ENCODE measurements around the gene DCP1A. TPM values are rescaled to one million over a fixed set of nuclear protein-coding genes. Genes with fewer than 3 reads are reported as not detected.
"Not testable (repeated sequence)": the region's sequence is repeated elsewhere in the genome, so short reads cannot be mapped to it uniquely, and the experiment has no call there.

The DCP1A gene
- polyA plus RNA-seq, 1 experiment, result 34.0 TPM

DNA sequence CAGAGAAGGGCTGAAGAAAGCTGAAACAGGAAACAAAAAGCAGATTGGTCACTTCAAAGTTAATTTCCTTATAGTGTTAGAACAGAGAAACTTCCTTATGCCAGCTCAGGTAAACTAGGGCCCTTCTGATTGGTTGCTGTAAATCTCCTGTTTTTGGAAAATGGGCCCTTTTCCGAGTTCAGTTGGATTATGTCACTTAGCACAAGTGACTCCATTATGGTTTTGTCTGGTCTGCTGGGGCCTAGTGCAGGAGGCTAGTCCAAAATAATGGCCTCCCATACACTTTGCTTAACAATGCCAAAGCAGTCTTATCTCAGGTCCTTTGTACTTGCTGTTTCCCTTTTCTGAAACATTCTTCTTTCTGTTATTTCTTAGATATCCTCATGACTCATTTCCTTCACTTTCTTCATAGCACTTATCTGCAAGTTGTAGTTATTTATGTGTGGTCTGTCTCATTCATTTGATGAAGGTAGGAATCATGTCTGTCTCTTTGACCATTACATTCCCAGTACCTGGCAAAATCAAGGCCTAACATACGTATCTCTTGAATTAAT lies 7.7 kb upstream of the DCP1A start:
- Histone ChIP-seq H3K36me3 (ENCODE audit: control insufficient read depth, insufficient read depth, low read length) (no peaks in the 10 kb centered on the region), H3K4me3 (ENCODE audit: low read depth, low read length) (no peak overlapping the region), H3K27me3 (ENCODE audit: control insufficient read depth, insufficient read depth, low read length) (no peaks in the 10 kb centered on the region)
- TF ChIP-seq, protein P1, sequence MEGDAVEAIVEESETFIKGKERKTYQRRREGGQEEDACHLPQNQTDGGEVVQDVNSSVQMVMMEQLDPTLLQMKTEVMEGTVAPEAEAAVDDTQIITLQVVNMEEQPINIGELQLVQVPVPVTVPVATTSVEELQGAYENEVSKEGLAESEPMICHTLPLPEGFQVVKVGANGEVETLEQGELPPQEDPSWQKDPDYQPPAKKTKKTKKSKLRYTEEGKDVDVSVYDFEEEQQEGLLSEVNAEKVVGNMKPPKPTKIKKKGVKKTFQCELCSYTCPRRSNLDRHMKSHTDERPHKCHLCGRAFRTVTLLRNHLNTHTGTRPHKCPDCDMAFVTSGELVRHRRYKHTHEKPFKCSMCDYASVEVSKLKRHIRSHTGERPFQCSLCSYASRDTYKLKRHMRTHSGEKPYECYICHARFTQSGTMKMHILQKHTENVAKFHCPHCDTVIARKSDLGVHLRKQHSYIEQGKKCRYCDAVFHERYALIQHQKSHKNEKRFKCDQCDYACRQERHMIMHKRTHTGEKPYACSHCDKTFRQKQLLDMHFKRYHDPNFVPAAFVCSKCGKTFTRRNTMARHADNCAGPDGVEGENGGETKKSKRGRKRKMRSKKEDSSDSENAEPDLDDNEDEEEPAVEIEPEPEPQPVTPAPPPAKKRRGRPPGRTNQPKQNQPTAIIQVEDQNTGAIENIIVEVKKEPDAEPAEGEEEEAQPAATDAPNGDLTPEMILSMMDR (IDR thresholded peaks at IDR 0.05; ENCODE audit: insufficient read depth, low read depth, low read length), result no peak
- no peak for DNase-seq (ENCODE audit: low read depth)
- ChIA-PET CTCF (no interaction called here), POLR2A (no interaction called here)

DNA sequence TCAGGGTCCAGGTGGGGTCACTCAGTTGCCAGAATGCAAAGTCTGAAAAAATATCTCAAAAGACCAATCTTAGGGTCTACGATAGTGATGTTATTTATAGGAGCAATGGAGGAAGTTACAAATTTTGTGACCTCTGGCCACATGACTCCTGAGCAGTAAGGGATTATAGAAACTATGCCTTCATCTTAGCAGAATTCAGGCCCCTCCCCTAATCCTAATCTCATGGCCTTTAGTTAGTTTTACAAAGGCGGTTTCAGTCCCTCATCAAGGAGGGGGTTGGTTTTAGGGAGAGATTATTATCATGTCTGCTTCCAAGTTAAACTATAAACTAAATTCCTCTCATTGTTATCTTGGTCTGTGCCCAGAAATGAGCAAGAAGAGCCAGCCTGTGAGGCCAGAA lies 5.9 kb upstream of the DCP1A start:
- CTCF ChIA-PET, result no interaction called here
- DNase-seq (ENCODE audit: low read depth), result no peak
- no peak overlapping the region for H3K4me3 ChIP-seq (ENCODE audit: low read depth, low read length)
- H3K27me3 ChIP-seq (ENCODE audit: control insufficient read depth, insufficient read depth, low read length), result no peaks in the 10 kb centered on the region
- TF ChIP-seq, protein P1 (IDR thresholded peaks at IDR 0.05; ENCODE audit: insufficient read depth, low read depth, low read length), result no peak
- no peaks in the 10 kb centered on the region for H3K36me3 ChIP-seq (ENCODE audit: control insufficient read depth, insufficient read depth, low read length)
- POLR2A ChIA-PET, result no interaction called here

DNA sequence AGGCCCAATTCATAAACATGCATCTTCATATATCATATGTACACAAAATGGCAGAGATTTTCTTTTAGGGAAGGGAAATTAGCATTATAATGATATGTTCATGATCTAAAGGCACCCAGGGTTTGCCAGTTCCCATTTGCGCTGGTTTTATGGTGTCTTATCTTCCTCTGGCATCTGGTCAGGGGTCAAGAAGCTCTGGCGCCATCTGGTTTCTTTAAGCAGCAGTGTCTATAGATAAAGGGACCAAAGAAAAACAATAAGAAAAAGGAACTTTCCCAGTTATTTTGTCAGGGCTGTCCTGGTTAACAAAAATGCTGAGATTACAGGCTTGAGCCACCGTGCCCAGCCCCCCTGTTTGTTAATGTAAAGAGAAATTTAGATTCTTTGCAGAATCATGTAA lies 3.3 kb upstream of the DCP1A start:
- TF ChIP-seq, protein P1 (IDR thresholded peaks at IDR 0.05; ENCODE audit: insufficient read depth, low read depth, low read length), result peak; percentile 40; the same call in 1 of the 2 replicates
- no peak overlapping the region for H3K4me3 ChIP-seq (ENCODE audit: low read depth, low read length)
- POLR2A ChIA-PET, result no interaction called here
- no peak for DNase-seq (ENCODE audit: low read depth)
- no peaks in the 10 kb centered on the region for H3K36me3 ChIP-seq (ENCODE audit: control insufficient read depth, insufficient read depth, low read length)
- H3K27me3 ChIP-seq (ENCODE audit: control insufficient read depth, insufficient read depth, low read length), result no peaks in the 10 kb centered on the region
- CTCF ChIA-PET, result interaction anchor here (1.1 to 3.0 kb wide), 2 partner anchors 51 to 131 kb away, joined by 3 to 8 read pairs; no protein-coding TSS in a partner anchor

DNA sequence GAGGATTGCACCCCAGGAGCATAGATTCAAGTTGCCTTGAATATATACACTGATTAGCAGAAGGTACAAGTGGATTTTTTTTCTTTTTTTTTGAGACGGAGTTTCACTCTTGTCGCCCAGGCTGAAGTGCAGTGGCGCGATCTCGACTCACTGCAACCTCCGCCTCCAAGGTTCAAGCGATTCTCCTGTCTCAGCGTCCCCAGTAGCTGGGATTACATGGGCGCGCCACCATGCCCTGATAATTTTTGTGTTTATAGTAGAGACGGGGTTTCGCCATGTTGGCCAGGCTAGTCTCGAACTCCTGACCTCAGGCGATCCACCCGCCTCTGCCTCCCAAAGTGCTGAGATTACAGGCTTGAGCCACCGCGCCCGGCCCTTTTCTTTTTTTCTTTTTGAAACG lies 775 bp upstream of the DCP1A start:
- peak overlapping the region; percentile 94 for H3K4me3 ChIP-seq (ENCODE audit: low read depth, low read length)
- POLR2A ChIA-PET, result interaction anchor here (0.6 kb wide), 1 partner anchor 128 kb away, joined by 4 read pairs; no protein-coding TSS in a partner anchor
- CTCF ChIA-PET, result interaction anchor here (0.7 to 3.0 kb wide), 2 partner anchors 31 to 128 kb away, joined by 3 to 8 read pairs; no protein-coding TSS in a partner anchor
- DNase-seq (ENCODE audit: low read depth); H3K36me3 ChIP-seq (ENCODE audit: control insufficient read depth, insufficient read depth, low read length); H3K27me3 ChIP-seq (ENCODE audit: control insufficient read depth, insufficient read depth, low read length): not testable (repeated sequence)

DNA sequence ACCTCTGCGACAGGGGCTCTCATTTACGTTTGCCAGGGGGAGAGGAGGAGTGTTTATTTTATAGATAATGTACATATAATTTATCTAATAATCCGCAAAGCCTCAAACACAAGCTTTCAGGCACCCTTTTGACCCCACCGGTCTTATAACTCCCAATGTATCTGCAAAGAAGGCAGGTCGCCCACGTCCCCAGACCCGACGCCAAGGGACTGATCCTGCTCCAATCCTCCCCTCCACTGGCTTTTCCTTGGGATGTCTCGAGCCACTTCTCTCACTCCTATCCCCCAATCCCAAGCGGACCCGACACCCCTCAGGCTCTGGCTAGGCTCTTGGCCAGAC lies 452 bp downstream of the DCP1A start:
- Histone ChIP-seq H3K36me3 (ENCODE audit: control insufficient read depth, insufficient read depth, low read length) (peaks cover 1% of the 10 kb centered on the region), H3K4me3 (ENCODE audit: low read depth, low read length) (peak overlapping the region; percentile 94), H3K27me3 (ENCODE audit: control insufficient read depth, insufficient read depth, low read length) (no peaks in the 10 kb centered on the region)
- no peak for DNase-seq (ENCODE audit: low read depth)
- ChIA-PET CTCF (interaction anchor here (2.3 kb wide), 1 partner anchor 48 kb away, joined by 7 read pairs; no protein-coding TSS in a partner anchor), POLR2A (no interaction called here)
- TF ChIP-seq, protein P1 (IDR thresholded peaks at IDR 0.05; ENCODE audit: insufficient read depth, low read depth, low read length), result no peak

DNA sequence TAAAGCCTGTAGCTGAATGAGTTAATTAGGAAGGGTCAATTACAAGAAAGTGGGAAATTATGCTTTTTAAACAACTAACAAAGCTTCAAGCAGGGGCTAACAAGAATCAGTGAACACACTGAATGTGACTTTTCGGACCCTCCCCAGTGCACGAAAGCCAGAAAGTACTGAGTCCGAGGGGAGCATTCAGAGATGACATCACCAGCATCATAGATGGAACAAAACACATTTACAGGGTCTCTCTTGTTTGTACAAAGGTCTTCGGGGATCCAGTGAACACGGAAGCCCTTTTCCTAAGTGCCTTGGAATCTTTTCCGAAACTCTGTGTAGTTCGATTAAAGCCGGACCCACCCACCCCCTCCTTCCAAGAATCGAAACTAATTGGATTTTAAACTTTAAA lies 829 bp downstream of the DCP1A start:
- ChIA-PET POLR2A (no interaction called here), CTCF (interaction anchor here (2.3 kb wide), 1 partner anchor 47 kb away, joined by 7 read pairs; no protein-coding TSS in a partner anchor)
- peak overlapping the region; percentile 94 for H3K4me3 ChIP-seq (ENCODE audit: low read depth, low read length)
- no peaks in the 10 kb centered on the region for H3K27me3 ChIP-seq (ENCODE audit: control insufficient read depth, insufficient read depth, low read length)
- DNase-seq (ENCODE audit: low read depth), result no peak
- TF ChIP-seq, protein P1 (IDR thresholded peaks at IDR 0.05; ENCODE audit: insufficient read depth, low read depth, low read length), result no peak
- H3K36me3 ChIP-seq (ENCODE audit: control insufficient read depth, insufficient read depth, low read length), result peaks cover 1% of the 10 kb centered on the region
